ENCODE results near the gene MED29.

DNA sequence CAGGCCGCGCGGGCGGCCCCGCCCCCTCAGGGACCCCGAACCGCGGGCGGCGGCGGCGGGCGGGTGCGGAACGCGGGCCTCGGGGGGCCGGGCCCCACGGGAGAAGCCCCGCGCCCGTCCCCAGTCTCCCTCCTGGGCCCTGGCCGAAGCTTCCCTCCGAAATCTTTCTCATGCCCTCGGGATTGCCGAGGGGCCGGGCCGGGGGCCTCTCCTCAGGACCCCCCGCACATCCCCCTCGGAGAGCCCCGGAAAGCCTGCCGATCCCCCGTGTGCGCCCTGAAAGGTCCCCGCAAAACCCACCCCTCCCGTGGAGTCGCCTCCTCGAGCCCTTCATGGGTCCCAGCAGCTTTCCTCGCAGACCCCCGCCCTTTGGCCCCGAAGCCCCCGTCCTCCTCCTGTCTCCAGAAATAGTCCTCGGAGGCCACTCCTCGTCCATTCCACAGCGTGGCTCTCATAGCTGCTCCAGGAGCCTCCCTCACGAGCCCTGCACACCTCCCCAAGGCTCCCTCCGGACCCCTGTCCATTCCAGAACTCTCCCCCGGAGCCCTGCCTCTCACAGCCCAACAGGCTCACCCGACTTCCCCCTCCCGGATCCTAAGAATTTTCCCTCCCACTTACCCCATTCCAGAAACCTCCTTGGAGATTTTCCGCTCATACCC lies 48.4 kb upstream of the MED29 start:
- TF ChIP-seq, protein P1, sequence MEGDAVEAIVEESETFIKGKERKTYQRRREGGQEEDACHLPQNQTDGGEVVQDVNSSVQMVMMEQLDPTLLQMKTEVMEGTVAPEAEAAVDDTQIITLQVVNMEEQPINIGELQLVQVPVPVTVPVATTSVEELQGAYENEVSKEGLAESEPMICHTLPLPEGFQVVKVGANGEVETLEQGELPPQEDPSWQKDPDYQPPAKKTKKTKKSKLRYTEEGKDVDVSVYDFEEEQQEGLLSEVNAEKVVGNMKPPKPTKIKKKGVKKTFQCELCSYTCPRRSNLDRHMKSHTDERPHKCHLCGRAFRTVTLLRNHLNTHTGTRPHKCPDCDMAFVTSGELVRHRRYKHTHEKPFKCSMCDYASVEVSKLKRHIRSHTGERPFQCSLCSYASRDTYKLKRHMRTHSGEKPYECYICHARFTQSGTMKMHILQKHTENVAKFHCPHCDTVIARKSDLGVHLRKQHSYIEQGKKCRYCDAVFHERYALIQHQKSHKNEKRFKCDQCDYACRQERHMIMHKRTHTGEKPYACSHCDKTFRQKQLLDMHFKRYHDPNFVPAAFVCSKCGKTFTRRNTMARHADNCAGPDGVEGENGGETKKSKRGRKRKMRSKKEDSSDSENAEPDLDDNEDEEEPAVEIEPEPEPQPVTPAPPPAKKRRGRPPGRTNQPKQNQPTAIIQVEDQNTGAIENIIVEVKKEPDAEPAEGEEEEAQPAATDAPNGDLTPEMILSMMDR (IDR thresholded peaks at IDR 0.05) = no peak
- TF ChIP-seq POLR2AphosphoS5 (IDR thresholded peaks at IDR 0.05; ENCODE audit: low read depth, low read length) (no peak), SIN3A (IDR thresholded peaks at IDR 0.05; ENCODE audit: borderline replicate concordance, insufficient read depth, low read depth, low read length) (no peak)
